Motor neuron (in vitro differentiated cells): ENCODE data around the gene IL2RA. TPM values are rescaled to one million over a fixed set of nuclear protein-coding genes. Genes with fewer than 3 reads are reported as not detected.

Source experiments
- ATAC-seq, 8 experiments: fragments of 200-7000 bp; cut with Tn5 transposase; replicated peaks in 6 of 8; 2 replicates each; pipeline ENCODE4 v1.8.0; 2021; ENCODE audit warnings: mild to moderate bottlenecking in 8 of 8, moderate library complexity in 8 of 8
- H3K27ac ChIP-seq, 2 donors: fragments of 250-450 bp; sonication (Bioruptor Pico); 2 replicates each; pipeline ENCODE4 v1.9.0; 2021; ENCODE audit warnings: antibody characterized with exemption in 2 of 2, mild to moderate bottlenecking in 2 of 2, moderate library complexity in 1 of 2
- H3K4me1 ChIP-seq, 2 donors: fragments of 250-450 bp; sonication (Bioruptor Pico); replicated peaks in 1 of 2; 2 replicates each; pipeline ENCODE4 v1.6.1; 2021; ENCODE audit warnings: antibody characterized with exemption in 2 of 2, mild to moderate bottlenecking in 2 of 2, moderate library complexity in 1 of 2
- H3K4me3 ChIP-seq, 5 donors: fragments of 250-450 bp; sonication (Bioruptor Pico); 2 replicates each; pipeline ENCODE4 v1.9.0; 2021; ENCODE audit warnings: antibody characterized with exemption in 5 of 5, mild to moderate bottlenecking in 5 of 5, moderate library complexity in 4 of 5
- WGBS, 10 experiments: fragments of 450-650 bp; shearing (Covaris generic); methylation state at CpG; one replicate each; pipeline ENCODE4 v1.0.0; 2022; 5-methylcytosine and 5-hydroxymethylcytosine counted together
- in situ Hi-C, 9 experiments: fragments of 400-800 bp; cut with MboI; loops; one replicate each; pipeline ENCODE4 v1.15.0; 2021; ENCODE audit warnings: low sequenced_read_pairs in 9 of 9, low pct_unique_long_range_greater_than_20kb in 2 of 9; ENCODE audit not compliant: unreplicated experiment in 9 of 9
- total RNA-seq, 8 experiments: library from RNA; unstranded; fragments of 300-600 nt; gene quantifications; 2 replicates each; pipeline versions ENCODE4 v1.2.3 to v1.2.4, GENCODE V29; 2022

The IL2RA gene
- total RNA-seq, 8 experiments from 2014 or later = 0.09 to 0.66 (median 0.15) TPM; not detected in 5

GRCh38 chr10:6095810-6096570 lies 33.8 kb upstream of the IL2RA start:
- WGBS, 10 experiments = 63 to 92% (median 85%) methylated on average over 3 to 11 of the region's 12 CpGs; no CpG with 5 or more reads in 3 of the 10 experiments
- in situ Hi-C loops = loop anchor here in 1 of 9 experiments (25.0 kb wide), 1 partner anchor 316 kb away; no protein-coding TSS in a partner anchor
- Histone ChIP-seq H3K27ac (peak overlapping the region in 1 of 2 donors; percentile 44), H3K4me1 (peaks cover 12 to 15% of the 10 kb centered on the region in 2 donors), H3K4me3 (no peak overlapping the region)
- peak in 1 of 8 experiments; percentile 27 for ATAC-seq

DNA sequence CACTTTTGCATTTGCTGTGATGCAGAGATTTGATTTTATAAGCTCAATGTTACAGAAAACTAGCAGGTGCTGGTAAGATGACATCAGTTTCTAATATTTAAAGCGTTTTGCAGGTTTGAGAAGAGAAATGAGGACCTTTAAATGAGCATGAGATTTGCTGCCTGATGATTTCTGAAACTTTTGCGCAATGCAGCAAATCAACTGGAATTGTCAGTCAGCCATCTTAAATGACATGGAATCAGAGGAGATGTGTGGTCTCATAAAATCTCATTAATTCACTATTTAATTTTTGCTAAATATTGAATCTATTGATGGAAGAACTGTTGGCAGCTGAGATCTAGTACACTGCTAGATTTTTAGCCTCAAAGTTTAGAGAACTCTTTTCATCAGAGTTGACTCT lies 30.6 kb upstream of the IL2RA start:
- in situ Hi-C loops = loop anchor here in 1 of 9 experiments (25.0 kb wide), 1 partner anchor 320 kb away; no protein-coding TSS in a partner anchor
- Histone ChIP-seq H3K27ac (no peak overlapping the region), H3K4me1 (peaks cover 19 to 21% of the 10 kb centered on the region in 2 donors), H3K4me3 (no peak overlapping the region)
- WGBS, 10 experiments = 14 to 100% (median 100%) methylated on average over 1 to 2 of the region's 2 CpGs
- ATAC-seq = no peak

DNA sequence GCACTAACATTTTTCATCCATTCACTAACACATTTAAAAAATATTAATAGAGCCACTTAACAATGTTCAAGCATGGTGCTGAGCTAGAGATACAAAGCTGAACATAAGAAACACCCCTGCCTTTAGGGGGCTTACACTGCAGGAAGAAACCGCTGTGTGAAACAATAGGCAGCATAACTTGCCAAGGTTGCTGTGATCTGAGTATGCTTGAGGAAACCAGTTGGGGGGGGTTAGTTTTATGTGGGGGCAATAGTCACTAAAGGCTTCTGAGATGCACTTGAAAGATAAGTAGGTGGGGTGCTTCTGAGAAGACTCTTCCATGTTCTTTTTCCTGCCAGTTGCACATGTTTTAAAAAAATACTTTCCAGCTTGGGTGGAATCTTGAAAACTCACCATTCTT lies 29.5 kb upstream of the IL2RA start:
- in situ Hi-C loops = loop anchor here in 1 of 9 experiments (25.0 kb wide), 1 partner anchor 321 kb away; no protein-coding TSS in a partner anchor
- H3K4me1 ChIP-seq = peaks cover 19 to 21% of the 10 kb centered on the region in 2 donors
- no peak overlapping the region for H3K27ac ChIP-seq
- no peak overlapping the region for H3K4me3 ChIP-seq
- WGBS, 10 experiments = 40 to 100% (median 73%) methylated on average over 1 of the region's 1 CpG; no CpG with 5 or more reads in 6 of the 10 experiments
- peak in 1 of 8 experiments; percentile 24 for ATAC-seq

- Histone ChIP-seq H3K4me1 (peaks cover 7% of the 10 kb centered on the region in 2 donors), H3K4me3 (peak overlapping the region; percentile 79 to 94 (median 92)), H3K27ac (peak overlapping the region; percentile 76 to 87)
- WGBS, 10 experiments = 0 to 8% (median 0%) methylated on average over 1 to 25 of the region's 53 CpGs; no CpG with 5 or more reads in 2 of the 10 experiments
- in situ Hi-C loops = loop anchor here in 1 of 9 experiments (25.0 kb wide), 1 partner anchor 323 kb away; no protein-coding TSS in a partner anchor
- peak; percentile 1 to 44 (median 28) for ATAC-seq
These were observed 27.4 kb upstream of the IL2RA start for GRCh38 chr10:6089334-6090219.

- Histone ChIP-seq H3K4me1 (peaks cover 7% of the 10 kb centered on the region in 2 donors), H3K27ac (peak within 1 kb of the TSS; percentile 76 to 87)
- in situ Hi-C loops = loop anchor here in 1 of 9 experiments (25.0 kb wide), 1 partner anchor 323 kb away; no protein-coding TSS in a partner anchor
These were observed 26.7 kb upstream of the IL2RA start, which contains the start of gene RBM17 for GRCh38 chr10:6088721-6089333. RBM17 (plus strand) TSS chr10:6089034; CDS start chr10:6097066, 8,032 bp downstream.

GRCh38 chr10:6086375-6087233 lies 24.4 kb upstream of the IL2RA start:
- WGBS, 10 experiments = 15 to 87% (median 35%) methylated on average over 2 to 16 of the region's 19 CpGs
- no peak overlapping the region for H3K4me3 ChIP-seq
- no peak overlapping the region for H3K27ac ChIP-seq
- peaks cover 7% of the 10 kb centered on the region in 2 donors for H3K4me1 ChIP-seq
- in situ Hi-C loops = loop anchor here in 1 of 9 experiments (25.0 kb wide), 1 partner anchor 326 kb away; no protein-coding TSS in a partner anchor
- ATAC-seq = peak; percentile 21 to 70 (median 52)

More at GRCh38 chr10:6088721-6089333, 26.7 kb upstream of the IL2RA start, which contains the start of gene RBM17:
- 0 to 11% (median 0%) methylated on average over 1 to 11 of the region's 77 CpGs; no CpG with 5 or more reads in 5 of the 10 experiments for WGBS, 10 experiments
- H3K4me3 ChIP-seq = peak within 1 kb of the TSS; percentile 79 to 94 (median 92)
- peak; percentile 78 to 95 (median 90) for ATAC-seq

DNA sequence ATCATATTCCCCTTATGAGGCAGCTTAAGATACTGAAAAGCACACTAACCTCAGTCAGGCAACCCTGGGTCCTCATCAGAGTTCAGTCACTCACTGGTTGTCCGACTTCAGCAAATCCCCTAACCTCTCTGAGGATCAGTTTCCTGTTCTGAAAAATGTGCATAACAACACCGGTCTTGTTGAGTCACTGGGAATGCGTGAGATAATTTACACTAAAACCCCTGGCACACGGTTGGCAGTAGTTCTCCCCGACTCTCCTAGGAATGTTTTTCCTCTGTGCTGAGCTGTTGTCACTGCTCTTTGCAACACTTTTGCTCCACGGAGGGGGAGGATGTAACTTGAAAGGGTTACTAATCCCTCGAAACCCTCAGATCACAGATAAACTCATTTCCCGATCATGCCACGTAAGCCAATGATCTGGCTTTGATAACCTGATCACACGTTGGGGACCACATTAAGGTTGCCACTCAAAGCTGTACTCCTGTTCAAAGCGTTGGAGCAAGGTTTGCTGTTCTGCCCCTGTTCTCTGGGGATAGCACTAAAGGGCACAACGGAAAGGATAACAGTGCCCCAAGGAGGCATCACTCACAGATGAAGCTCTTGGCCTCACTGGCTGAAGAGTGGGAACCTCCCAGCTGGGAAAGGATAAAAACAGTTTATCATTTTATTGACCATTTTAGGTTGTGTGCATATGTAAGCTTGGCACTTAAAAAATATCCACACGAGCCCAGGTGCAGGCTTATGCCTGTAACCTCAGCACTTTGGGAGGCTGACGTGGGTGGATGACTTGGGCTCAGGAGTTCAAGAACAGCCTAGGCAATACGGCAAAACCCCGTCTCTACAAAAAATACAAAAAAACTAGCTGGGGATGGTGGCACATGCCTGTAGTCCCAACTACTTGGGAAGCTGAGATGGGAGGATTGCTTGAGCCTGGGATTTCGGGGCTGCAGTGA lies 21.6 kb upstream of the IL2RA start:
- Histone ChIP-seq H3K27ac (no peak overlapping the region), H3K4me1 (no peaks in the 10 kb centered on the region), H3K4me3 (no peak overlapping the region)
- no peak for ATAC-seq
- 27 to 90% (median 49%) methylated on average over 4 to 15 of the region's 17 CpGs; no CpG with 5 or more reads in 1 of the 10 experiments for WGBS, 10 experiments
- in situ Hi-C loops = loop anchor here in 1 of 9 experiments (25.0 kb wide), 1 partner anchor 329 kb away; no protein-coding TSS in a partner anchor

DNA sequence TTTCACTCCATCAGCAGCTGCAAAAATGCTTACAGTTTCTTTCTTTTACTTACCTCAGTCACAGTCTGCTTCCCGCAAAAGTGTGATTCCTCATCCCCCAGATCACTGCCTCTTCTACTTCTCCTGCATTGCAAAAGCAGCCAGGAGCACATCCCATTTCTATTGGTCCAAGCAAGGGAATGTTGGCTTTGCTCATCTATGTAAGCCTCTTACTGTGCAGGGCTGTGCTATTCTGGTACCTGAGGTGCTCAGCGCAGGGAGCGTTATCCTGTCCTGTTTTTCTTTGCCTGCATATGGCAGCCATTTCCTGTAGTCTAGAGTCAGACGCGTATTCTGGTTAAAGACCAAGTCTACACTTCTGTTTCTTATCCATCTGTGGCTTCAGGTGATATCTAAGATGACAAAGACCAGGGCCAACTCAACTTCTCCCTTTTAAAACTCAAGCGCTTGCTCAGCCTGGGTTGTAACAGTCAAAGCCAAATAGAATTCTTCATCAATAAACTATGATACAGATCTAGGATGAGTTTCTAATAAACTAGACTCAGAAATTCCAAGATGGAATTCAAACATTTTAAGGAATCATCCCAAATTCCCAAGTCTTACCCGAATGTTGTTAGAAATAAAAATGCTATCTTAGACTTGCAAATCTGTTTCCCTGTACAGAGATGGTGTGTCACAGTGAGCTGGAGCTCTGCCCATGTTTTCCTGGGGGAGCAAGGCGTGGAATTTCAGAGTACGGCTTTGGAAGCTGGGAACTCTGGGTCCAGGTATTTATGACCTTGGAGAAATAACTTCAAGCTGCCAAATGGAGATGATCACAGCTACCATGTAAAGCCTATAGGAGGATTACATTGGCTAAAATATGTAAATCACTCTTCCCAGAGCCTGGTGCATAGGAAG lies 20.6 kb upstream of the IL2RA start:
- in situ Hi-C loops = loop anchor here in 1 of 9 experiments (25.0 kb wide), 1 partner anchor 330 kb away; no protein-coding TSS in a partner anchor
- ATAC-seq = no peak

DNA sequence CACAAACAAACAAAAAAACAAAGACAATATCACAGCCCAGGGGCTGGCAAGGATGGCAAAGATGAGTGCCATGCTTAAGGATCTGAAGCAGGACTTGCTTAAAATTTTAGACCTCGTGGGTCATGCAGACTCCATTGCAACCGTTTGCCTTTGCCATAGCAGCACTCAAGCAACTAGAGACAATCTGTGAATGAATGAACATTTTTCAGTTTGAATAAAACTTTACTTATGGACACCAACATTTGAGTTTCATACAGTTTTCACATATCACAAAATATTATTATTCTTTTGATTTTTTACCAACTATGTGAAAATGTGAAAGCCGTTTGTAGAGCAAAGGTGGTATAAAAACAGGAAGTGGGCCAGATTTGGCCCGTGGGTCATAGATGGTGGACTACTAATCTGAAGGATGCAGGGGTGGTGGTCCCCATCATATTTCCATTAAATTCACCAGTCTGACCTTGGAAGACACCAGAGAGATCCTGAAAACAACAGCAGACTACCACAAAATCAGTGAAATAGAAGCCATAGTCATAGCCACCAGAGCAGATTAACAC lies 18.3 kb upstream of the IL2RA start:
- in situ Hi-C loops = loop anchor here in 1 of 9 experiments (25.0 kb wide), 1 partner anchor 332 kb away; no protein-coding TSS in a partner anchor
- no peaks in the 10 kb centered on the region for H3K4me1 ChIP-seq
- no peak overlapping the region for H3K27ac ChIP-seq
- ATAC-seq = no peak
- 19 to 100% (median 70%) methylated on average over 1 to 4 of the region's 4 CpGs; no CpG with 5 or more reads in 2 of the 10 experiments for WGBS, 10 experiments
- no peak overlapping the region for H3K4me3 ChIP-seq

More for the DNA sequence above, 20.6 kb upstream of the IL2RA start:
- Histone ChIP-seq H3K4me3 (no peak overlapping the region), H3K4me1 (no peaks in the 10 kb centered on the region), H3K27ac (no peak overlapping the region)
- WGBS, 10 experiments = 30 to 92% (median 79%) methylated on average over 2 to 7 of the region's 9 CpGs
